ENCODE data around the gene YEATS4.

The YEATS4 gene

DNA sequence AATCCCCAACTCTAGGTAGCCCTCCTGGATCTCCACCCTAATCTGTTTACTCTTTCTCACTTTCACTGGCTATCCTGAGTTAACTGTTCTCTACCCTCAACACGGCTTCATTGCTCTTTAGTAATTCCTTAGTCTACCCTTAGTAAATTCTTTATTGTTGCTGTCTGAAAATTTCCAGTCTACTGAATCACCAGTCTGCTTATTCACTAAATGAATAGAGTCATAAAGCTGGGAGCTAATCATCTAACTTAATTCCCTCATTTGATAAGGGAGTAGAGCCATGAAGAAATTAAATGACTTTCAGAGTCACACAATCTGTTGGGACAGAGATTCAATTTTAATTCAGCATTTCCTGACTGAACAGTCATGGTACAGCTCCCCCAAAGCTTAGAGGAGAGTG lies 36.5 kb downstream of the YEATS4 start:
- no peak for DNase-seq

DNA sequence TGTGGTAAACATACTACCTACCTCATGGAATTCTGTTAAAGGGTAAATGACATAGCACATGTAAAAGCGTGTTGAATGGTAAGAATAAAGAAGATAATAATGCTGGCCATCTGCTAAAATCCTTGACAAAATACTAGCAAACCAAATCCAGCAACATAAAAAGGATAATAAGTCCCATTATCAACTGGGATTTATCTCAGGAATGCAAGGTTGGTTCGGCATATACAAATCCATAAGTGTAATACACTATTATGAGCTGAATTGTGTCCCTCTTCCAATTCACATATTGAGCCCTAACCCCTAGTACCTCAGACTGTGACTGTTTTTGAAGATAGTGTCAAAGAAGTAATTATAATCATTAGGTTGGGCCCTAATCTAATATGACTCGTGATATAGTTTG lies 37.4 kb downstream of the YEATS4 start:
- DNase-seq: no peak

DNA sequence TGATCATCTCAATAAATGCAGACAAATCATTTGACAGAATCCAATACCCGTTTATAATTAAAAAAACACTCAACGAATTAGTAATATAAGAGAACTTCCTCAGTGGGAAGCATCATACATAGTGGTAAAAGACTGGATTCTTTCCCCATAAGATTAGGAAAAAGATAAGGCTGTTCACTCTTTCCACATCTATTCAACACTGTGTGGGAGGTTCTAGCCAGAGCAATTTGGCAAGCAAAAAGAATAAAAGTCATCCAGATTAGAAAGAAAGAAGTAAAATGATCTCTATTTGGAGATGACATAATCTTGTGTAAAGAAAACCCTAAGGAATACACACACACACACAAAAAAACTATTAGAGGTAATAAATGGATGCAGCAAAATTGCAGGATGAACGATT lies 38.4 kb downstream of the YEATS4 start:
- no peak for DNase-seq

DNA sequence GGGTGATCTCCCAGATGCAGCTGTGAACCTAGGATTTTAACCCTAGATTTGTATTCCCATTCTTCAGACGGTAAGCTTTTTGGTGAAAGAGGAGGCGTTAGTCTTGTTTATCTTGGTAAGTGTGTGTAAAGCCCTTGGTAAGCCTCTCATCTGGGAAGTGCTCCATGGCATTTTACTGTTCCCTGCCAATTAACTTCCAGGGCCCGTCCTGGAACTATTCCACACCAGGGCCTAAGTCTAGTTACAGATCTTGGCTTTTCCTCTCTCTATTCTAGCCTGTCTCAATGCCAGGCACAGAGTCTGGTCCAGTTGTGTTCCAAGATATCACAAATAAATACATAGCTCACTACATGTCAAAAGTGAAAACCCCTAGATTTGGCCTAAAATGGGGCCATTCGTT lies 42.4 kb downstream of the YEATS4 start:
- no peak for DNase-seq

DNA sequence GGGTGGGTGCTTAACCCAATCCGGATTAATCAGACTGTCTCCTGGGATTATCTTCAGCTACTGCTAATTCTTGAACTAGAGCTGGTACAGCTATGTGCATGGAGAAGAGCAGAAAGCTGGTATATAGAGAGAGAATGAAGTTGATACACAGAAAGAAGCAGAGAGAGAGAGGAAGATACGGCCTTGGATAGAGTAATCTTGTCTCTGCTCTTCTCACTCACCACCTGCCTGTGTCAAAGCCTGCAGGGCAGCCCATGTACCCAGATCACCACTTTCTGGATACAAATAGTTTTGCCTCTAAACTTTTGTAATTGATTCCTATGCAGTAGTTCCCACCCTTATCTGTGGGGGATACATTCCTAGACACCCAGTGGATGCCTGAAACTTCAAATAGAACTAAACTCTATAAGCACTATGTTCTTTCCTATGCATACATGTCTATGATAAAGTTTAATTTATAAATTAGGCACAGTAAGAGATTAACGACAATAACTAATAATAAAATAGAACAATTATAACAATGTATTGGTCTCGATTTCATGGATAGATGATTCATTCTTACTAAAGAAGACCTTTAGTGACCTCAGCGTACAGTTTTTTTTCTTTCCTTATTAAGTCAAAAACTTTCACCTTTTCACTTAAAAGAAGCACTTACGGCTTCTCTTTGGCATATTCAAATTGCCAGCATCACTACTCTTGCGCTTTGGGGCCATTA lies 45.5 kb downstream of the YEATS4 start:
- DNase-seq: no peak

DNA sequence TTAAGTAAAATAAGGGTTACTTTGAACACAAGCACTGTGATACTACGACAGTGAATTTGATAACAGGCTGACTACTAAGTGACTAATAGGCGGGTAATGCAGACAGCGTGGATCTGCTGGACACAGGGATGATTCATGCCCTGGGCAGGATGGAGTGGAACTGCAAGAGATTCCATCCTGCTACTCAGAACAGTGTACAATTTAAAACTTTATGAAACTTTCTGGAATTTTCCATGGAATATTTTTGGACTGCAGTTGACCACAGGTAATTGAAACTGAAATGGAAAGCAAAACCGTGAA lies 46.0 kb downstream of the YEATS4 start:
- DNase-seq: no peak

DNA sequence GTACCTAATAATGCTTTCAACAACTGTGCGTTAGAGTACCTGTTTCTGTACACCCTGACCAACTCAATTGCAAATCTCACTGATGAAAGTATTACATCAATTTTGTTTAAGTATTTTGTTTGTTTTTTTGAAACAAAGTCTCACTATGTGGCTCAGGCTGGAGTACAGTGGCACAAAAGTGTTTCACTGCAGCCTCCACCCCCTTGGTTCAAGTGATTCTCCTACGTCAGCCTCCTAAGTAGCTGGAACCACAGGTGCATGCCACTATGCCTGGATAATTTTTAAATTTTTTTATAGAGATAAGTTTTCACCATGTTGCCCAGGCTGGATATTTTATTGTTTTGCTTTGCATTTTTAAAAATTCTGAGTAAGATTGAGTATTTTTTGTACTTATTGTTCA lies 46.7 kb downstream of the YEATS4 start:
- DNase-seq: no peak

DNA sequence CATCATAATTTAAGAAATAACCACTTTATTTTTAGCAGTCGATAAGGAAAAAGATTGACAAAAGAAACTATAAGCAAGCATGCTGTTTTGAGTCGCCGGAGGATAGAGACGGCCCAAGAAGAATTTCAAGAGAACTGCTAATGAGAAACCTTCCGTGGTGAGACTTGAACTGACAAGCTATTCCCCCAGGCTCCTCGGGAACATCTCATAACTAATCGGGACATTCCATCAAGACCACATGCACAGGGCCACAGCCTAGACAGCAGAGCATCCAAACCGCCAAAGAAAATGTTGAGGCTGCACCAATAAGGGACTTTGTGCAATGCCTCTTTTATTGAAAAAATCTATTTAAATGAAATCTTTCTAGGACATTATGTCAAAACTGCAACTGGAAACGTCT lies 51.0 kb downstream of the YEATS4 start:
- DNase-seq: no peak

DNA sequence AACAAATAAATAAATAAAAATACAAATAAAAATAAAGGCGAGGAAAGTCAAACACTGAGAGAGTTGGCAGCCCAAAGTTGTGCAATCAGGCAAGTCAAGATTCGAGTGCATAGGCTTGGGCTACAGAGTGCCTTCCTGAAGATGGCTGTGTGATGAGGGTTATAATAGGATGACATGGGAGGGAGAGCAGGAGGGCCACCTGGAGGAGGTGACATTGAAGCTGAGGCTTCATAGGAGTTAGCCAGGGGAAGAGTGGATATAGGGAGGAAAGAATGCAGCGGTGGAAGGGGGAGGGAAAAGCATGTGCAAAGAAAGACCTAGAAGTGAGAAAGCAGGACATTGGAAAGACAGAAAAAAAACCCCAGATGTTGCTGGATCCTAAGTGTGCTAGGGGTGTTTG lies 53.1 kb downstream of the YEATS4 start:
- no peak for DNase-seq

DNA sequence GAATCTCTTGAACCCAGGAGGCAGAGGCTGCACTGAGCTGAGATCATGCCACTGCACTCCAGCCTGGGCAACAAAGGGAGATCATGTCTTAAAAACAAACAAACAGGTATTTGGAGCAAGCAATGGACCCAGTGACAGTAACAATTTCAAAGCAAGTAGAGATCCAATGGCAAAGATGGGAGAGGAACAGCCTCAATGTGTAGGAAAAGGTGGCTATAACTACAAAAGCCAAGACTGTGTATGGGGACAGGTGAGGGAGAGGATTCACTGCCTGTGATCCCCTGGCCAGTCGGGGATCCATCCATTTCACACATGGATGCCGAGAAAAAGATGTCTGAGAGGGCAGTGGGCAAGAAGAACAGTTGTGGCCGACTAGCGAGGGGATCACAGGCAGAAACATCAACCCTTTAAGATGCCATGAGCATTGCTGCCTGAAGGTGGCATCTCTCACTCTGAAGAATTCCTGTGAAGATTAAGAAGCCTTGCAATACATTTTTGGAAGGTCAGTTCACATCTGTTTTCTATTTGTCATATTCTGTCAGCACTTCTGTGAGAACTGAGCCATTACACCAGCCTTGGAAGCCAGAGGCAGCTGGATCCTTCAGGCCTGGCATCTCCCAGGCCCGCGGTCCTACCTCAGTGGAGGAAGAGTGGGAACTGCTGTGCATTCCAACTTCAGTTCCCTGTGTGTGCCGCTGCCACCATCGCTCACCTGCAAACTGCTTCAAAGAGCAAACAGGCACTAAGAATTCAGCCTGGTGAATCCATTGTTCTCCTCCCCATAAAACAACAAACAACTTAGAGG lies 56.1 kb downstream of the YEATS4 start:
- DNase-seq: peak; percentile 22

DNA sequence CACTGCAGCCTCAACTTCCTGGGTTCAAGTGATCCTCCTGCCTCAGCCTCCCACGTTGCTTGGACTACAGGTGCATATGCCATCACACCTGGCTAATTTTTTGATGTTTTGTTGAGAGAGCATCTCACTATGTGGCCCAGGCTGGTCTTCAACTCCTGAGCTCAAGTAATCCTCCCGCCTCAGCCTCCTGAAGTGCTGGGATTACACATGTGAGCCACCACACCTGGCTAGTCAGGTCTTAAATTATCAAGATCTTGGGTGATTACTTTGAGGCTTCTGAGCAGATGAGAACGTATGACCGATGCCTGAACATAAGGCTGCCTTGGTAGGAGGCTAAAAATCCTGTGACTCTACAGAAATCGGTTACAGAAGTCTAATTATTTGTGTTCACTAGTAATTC lies 57.7 kb downstream of the YEATS4 start:
- DNase-seq: no peak

DNA sequence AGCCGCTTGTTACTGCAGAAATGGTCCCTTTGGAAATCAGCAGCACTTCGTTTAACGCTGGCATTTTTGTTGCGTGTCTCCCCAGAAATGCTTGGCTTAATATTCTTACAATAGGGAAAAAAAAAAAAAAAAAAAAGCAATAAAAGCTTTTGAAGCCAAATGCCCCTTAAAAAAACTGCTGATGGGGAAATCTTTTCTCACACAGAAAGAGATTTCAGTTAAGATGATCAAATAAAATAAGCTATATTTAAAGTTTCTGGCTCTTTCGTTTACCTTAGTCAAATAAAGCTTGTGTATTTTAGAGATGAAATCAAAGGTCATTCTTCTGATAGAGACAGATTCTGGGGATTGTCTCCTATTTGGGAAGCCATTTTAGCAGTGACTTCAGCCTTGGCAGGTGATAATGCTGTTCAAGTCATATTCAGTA lies 58.2 kb downstream of the YEATS4 start:
- no peak for DNase-seq

DNA sequence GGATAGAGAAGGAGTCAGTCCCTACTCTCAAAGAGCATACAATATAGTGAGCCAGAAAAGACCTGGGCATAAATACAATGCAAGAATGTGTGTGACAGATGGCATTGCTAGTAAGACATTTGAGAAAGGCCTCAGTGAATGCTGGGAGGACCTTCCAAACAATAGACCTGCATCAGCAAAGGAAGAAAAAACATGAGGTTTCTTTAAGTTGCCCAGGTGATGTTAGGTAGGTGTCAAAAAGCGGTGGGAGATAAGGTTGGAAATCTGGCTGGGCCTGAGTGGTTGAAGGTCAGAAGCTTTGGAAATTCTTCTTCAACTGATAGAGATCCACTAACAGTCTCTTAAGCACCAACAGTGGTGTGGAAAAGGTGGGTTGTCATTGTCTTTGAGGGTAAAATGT lies 60.2 kb downstream of the YEATS4 start:
- no peak for DNase-seq

DNA sequence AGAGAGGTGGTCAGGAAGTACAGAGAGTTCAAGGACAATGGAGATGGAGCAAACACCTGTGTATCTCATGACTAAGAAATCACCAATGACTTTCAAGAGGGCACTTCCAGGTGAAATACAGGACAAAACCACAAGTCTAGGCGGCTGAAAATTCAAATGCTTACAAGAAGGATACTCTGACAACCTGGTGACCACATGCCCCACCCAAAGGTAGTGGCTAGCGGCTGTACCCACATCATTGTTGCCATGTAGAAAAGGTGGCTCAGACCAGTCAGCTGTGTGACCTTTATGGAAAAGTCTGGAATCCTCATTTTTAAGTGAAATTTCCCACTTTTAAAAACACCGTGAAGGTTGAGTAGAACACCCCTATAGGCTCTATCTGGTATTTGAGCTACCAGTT lies 62.0 kb downstream of the YEATS4 start:
- no peak for DNase-seq

DNA sequence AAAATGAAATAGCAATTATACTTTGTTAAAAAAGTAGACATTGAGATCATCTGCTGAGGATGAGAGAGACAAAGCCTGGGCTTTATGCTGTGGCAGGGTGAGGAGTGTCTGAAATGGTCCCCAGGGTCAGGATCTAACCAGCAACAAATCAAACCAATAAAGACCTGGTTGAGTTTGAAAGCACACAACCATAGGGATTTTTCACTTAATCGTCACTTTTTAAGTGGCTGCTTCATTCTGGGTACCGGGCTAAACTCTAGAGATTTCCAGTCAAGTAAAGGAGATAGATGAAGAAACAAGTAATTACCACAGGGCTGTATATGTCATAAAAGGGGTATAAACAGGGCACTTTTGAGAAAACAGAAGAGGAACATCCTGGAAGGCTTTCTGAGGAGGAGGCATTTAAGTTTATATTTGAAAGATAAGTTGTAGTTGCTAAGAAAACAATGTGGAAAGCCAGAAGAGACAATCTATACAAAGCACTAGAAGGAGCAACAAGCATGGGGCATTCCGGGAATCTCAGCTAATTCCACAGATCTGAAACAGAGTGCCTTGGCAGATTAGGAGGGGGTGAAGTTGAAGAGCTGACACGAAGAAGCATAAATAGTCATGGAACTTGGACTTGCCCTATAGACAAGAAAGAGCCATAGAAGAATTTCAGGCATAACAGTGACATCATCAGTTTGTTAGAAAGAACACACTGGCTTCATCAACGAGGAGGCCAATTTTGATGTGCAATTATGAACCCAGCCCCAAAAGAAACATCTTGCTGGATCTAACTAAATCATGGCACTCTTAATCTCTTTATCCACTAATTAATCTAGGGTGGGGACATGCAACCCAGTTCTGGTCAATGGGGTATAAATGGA lies 63.7 kb downstream of the YEATS4 start:
- no peak for DNase-seq

DNA sequence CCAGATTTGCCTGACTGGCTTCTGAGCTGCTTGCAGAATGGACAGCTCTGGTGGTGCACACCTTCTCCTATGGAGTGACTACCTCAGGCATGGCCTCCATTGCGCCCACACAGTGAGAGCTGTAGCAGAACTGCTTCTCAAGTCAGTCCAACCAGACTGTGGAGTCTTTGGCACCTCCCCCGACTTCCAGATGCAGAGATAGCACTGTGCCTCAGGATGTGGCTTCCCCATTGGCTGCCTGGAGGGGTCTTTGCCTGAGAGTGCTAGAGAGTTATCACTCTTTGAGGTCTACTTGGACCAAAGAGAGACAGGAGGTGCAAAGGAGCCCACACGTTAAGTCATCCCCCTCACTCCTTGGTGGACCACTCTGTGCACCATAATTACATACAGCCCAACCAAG lies 65.9 kb downstream of the YEATS4 start:
- no peak for DNase-seq

DNA sequence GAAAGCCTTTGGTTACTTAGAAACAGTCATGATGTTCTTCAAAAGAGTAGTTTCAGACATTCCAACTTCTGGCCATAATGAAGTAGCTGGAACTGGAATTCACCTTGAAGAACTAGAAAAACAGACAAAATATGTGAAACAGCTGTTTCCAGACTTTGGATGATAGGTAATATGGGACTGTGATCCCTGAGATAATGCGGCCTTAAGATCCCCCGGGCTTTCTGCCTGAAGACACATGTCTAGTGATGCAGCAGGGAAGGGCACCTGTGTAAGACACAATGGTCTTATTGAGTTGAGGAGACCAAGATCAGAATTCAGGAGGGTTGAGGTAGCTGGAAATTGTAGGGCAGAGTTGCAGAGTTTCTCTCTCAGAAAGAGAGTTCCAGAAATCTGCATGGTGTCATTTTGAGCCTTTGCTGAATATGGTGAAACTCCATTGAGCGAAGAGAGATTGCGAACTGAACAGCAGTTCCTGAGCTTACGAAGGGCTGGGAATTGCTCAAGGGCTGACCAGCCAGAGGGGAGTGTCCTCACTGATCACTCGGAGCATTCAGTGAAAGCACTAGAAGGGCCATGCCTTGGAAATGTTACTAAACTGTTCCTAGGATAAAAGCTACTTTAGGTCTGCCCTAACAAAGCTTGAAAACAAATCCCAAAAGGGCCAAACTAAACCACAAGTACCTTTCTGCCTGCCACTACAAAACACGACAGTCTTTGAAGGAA lies 69.0 kb downstream of the YEATS4 start:
- DNase-seq: no peak

DNA sequence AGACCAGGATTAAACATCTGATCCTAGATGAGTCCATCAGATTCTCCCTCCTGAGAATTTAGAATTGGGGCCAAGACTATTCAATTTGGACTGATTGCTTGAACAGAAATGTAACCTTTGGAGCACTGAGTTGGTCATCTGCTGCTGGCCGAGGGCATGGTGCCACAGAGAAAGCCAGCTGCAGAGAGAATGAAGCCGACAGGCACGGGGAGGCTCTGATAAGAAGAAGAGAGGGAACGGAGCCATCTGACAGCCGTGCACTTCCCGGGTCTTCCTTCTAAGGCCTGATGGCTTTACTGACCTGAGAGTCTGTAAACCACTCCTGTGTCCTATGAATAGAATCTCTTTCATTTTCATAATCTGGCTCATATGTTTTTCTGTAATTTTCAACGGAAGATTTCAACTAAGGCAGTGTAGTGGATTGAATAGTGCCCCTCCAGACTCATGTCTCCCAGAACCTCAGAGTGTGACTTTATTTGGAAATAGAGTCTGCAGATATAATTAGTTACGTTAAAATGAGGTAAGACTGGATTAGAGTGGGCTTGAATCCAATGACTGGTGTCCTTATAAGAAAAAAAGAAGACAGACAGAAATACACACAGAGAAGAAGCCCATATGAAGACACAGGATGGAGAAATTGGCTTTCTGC lies 71.5 kb downstream of the YEATS4 start:
- DNase-seq: no peak

DNA sequence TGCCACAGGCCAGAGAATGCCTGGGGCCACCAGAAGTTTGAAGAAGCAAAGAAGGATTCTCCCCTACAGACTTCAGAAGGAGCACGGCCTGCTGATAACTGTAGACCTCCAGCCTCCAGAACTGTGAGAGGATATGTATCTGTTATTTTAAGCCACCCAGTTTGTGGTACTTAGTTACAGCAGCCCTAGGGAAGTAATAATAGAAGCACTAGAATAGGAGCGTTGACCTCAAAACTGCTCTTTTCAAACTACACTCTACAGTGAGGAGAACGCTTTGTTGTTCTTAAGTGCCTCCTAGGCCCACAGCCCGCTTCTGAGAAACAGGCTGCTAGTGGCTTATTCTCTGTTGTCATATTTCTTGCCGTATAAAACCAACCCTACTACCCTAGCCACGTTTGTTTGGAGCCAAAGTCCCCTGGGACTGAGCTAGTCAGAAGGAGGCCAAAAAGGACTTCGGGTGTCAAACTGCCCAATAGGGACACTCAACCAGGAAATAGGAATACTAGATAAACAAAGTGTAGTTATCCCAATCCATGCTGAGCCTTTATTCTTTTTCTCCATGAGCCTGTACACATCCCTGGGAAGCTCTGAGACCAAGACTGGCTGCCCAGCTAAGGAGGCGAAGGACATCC lies 72.2 kb downstream of the YEATS4 start:
- no peak for DNase-seq

DNA sequence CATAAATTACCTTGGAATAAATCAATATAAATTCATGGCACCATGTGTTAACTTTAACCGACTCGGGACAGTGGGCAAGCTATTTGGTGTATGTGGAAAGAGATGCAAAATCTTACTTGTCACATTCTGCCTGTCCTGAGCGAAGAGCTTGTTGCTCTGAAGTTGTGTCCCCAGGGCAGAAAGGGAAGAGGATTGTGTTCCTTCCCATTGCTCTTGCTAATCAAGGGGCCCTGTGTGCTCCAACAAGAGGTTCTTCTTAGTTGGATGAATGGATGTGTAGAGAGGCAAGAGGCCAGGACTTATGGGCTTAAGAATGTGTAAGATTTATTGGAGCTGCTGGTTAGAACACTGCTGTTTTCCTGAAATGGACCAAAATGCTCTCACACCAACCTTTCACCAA lies 74.1 kb downstream of the YEATS4 start:
- DNase-seq: peak; percentile 25

DNA sequence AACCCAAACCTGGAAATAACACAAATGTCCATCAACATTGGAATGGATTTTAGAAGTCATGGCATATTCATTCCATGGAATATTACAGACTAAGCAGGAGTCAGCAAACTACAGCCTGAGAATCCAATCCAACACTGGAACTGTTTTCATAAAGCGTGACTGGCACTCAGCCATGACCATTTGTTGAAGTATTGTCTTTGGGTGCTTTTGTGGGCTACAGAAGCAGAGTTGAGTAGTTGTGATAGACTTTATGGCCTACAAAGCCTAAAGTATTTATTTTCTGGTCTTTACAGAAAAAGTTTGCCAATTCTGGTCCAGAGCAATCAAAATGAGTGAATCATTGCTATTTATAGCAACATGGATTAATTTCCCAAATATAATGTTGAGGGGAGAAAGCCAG lies 76.1 kb downstream of the YEATS4 start:
- DNase-seq: peak; percentile 9

DNA sequence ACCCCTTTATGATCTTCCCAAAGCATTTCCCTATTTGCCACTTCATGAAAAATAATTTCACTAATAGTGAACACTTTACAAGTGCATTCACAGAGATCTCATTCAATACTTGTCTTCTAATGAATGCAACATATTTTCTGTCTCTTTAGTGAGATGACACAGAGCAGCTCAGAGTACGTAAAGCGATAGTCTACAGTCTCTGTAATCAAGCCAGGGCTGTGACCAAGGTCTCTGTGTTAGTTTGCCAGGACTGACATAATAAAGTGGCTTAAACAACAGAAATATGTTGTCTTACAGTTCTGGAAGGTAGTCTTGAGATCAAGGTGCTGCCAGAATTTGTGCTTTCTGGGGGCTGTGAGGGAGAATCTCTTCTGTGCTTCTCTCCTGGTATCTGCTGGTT lies 77.5 kb downstream of the YEATS4 start:
- no peak for DNase-seq
